Measurements from ENCODE around the gene ENTR1.

DNA sequence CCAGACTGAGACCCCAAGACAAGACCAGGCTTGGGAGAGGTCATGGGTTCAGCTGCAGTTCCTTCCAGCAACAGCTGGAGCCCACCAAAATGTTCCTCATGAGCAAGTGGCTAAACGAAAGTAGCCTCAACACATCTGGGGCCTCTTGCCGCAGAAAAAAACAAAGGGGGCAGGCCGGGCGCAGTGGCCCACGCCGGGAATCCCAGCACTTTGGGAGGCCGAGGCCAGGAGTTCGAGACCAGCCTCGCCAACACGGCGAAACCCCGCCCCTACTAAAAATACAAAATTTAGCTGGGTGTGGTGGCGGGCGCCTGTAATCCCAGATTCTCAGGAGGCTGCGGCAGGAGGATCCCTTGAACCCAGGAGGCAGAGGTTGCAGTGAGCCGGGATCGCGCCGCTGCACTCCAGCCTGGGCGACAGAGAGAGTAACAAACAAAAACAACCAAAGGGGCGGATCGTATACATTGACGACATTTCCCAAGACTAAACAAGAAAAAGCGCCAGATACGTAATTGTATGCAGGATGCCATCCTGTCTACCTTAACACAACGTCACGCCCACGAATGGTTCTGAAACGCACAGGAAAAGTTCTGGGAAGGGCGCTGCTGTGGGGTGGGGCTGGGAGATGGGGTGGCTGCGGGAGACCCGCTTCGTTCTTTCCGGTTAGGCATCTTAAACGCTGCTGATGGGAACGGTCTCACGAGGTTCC is 27.6 kb upstream of the ENTR1 start:
- TF ChIP-seq, protein P1, sequence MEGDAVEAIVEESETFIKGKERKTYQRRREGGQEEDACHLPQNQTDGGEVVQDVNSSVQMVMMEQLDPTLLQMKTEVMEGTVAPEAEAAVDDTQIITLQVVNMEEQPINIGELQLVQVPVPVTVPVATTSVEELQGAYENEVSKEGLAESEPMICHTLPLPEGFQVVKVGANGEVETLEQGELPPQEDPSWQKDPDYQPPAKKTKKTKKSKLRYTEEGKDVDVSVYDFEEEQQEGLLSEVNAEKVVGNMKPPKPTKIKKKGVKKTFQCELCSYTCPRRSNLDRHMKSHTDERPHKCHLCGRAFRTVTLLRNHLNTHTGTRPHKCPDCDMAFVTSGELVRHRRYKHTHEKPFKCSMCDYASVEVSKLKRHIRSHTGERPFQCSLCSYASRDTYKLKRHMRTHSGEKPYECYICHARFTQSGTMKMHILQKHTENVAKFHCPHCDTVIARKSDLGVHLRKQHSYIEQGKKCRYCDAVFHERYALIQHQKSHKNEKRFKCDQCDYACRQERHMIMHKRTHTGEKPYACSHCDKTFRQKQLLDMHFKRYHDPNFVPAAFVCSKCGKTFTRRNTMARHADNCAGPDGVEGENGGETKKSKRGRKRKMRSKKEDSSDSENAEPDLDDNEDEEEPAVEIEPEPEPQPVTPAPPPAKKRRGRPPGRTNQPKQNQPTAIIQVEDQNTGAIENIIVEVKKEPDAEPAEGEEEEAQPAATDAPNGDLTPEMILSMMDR (IDR thresholded peaks at IDR 0.05): no peak
- TF ChIP-seq POLR2A (IDR thresholded peaks at IDR 0.05): no peak
- TF ChIP-seq POLR2AphosphoS5 (IDR thresholded peaks at IDR 0.05): no peak
